ENCODE results near the gene ZNF813.
A peak's percentile ranks its signal among the peaks of the same experiment; 100 is the strongest.

Gene ZNF813

GRCh38 chr19:53520547-53521372 is 53.2 kb downstream of the ZNF813 start:
- no peak for DNase-seq (ENCODE audit: low spot score)

DNA sequence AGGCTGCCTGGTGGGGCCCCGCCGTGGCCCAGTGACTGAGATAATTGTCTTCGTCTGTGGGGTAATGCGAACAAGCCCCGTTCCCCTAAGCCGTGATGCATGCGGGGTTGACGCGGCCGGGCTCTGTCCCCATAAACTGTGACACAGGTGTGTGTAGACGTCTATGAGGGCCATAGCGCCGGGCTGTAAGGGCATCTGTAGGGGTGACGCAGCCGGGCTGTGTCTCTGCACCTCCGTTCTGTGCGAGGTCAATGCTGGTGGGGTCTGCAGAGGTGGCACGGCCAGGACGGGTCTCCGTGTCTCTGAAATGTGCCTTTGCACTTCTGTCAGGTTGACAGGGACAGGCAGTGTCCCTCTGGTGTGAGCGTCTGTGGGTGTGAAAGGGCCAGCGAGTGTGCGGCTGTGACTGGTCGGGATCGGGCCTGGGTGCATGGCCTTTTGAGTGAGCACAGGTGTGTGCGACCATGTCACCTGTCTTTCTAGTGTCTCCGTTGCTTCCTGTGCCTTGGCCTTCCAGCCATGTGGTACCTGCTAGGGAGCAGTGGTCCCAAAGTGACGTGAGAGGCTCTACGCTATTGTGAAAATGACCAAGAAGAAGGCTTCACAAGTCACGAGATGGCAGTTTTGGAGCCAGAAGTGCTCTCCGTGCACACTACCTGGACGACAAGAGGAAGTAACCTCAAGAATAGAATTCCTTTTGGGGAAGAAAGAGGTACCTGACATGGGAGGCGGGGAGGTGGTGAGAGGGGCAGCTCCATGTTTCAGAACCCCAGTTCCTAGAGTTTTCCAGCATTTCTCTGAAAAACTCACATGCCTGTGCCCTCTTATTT is 54.1 kb downstream of the ZNF813 start:
- no peak for DNase-seq (ENCODE audit: low spot score)

GRCh38 chr19:53525922-53526321 is 58.4 kb downstream of the ZNF813 start:
- DNase-seq (ENCODE audit: low spot score), result no peak

DNA sequence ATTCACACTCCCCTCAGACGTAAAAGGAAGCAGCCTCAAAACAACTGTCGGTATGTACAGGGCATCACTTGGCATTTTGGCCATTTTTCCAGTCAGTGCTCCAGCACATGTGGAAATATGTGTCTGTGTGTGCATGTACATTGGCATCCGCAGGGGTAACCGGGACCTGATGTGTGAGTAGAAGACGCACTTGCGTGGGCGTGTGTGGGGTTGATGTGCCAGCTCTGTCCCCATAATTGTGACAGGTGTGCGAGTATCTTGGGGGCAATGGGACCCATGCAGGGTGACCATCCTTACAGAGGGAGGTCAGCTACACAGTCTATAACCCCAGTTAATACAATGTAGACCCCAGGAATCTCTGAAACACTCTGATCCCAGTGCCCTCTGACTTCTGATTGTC is 63.1 kb downstream of the ZNF813 start:
- no peak for DNase-seq (ENCODE audit: low spot score)

DNA sequence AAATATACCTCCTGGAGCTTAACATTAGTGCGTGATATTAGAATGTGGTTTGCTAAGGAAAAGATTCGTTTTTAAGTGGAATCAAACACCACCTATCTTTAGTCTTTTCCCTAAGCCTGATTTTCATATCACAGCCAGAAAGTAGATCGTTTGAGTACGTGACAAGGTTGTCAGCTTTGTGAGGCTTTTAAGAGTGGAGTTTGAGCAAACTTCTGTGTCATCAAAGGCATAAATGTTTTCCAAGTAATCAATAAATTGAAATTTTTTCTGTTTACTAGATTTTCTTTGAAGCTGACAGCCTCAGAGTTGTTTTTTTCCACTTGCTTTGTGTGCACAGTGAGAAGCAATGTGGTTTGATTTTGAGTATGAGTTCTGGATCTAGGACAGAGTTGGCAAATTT is 63.9 kb downstream of the ZNF813 start:
- DNase-seq (ENCODE audit: low spot score), result no peak

DNA sequence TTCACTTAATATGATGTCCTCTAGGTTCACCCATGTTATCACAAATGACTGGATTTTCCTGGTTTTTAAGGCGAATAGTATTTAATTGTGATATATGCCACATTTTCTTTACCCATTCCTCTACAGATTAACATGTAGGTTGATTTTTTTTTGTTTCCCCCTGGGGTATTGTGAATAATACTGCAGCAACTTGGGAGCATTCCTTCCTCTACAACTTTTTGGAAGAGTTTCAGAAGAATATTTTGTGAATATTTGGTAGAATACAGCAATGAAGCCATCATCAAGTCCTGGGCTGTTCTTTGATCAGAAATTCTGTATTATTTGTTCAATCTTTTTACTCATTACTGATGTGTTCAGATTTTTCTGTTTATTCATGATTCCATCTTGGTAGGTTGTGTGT is 64.8 kb downstream of the ZNF813 start:
- DNase-seq (ENCODE audit: low spot score), result no peak

GRCh38 chr19:53536225-53536548 is 68.7 kb downstream of the ZNF813 start:
- DNase-seq (ENCODE audit: low spot score), result no peak

DNA sequence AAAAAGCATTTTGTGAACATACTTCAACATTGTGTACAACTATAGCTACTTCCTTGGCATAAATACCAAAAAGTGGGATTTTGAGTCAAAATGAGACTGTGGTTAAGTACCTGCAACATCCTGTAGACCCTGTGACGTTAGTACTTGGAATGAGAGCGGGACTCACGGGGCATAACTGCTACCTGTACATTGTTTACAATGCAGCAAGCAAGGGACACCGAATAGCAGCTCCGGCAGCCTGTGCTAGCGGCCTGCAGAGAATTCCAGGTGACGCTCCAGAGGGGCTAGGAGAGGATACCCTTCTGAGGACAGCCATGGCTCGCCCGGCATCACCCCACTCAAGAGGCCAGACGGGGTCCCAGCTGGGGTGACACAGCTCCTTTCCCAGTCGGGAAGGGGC is 69.6 kb downstream of the ZNF813 start:
- DNase-seq (ENCODE audit: low spot score), result no peak

GRCh38 chr19:53537521-53538377 is 70.2 kb downstream of the ZNF813 start, which contains the start of gene ZNF331:
ZNF331 (plus strand) TSS chr19:53538145; CDS start chr19:53569377, 31,232 bp downstream.
- DNase-seq (ENCODE audit: low spot score), result no peak

GRCh38 chr19:53538378-53539109 is 71.0 kb downstream of the ZNF813 start:
- DNase-seq (ENCODE audit: low spot score), result no peak

GRCh38 chr19:53540091-53540490 is 72.6 kb downstream of the ZNF813 start:
- no peak for DNase-seq (ENCODE audit: low spot score)

GRCh38 chr19:53541971-53542370 is 74.4 kb downstream of the ZNF813 start:
- no peak for DNase-seq (ENCODE audit: low spot score)

DNA sequence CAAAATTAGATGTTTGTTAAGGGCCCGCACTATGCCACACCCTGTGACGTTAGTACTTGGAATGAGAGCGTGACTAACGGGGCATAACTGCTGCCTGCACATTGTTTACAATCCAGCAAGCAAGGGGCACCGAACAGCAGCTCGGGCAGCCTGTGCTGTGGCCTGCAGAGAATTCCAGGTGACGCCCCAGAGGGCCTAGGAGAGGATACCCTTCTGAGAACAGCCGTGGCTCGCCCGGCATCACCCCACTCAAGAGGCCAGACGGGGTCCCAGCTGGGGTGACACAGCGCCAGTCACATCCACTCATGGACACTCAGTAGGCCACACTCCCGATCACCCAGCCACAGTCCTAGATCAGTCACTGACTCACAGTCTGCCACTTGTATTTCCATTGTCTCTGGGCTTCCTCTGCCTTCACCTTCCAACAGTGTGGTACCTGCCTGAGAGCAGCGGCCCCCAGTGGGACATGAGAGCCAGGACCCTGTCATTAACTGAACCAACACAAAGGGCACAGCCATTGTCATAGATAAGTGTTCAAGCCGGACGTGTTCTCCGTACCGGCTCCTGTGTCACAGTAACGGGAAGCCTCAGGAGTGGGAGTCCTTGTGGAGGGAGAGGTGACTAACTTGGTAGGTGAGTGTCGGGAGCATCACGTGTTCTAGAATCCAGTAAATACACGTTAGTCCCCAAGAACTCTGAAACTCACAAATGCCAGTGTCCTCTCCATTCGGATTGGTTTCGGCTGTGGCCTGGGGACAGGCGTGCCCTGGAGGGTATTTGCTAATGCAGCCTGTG is 77.9 kb downstream of the ZNF813 start:
- peak; percentile 6 for DNase-seq (ENCODE audit: low spot score)
